ENCODE results near the gene WBP1.

DNA sequence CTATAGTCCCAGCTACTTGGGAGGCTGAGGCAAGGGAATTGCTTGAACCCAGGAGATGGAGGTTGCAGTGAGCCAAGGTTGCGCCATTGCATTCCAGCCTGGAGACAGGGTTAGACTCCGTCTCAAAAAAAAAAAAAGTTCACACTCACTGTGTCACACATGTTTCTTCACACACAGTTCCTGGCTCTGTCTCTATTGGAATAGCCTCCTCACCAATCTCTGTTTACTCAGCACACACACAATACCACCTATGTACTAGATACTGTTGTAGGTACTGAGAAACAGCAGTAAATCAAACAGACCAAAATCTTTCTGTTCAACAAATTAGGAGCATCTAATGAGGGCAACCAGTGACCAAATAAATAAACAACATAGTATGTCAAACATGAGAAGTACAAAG is 27.9 kb downstream of the WBP1 start:
- TF ChIP-seq POLR2A (IDR thresholded peaks at IDR 0.05; ENCODE audit: low read length) (no peak), GATA1 (IDR thresholded peaks at IDR 0.05; ENCODE audit: low read depth, low read length) (no peak)

Data from erythroblast (primary cell).